Liver (tissue), 9 donors: ENCODE data around the gene MARVELD1. TPM values are rescaled to one million over a fixed set of nuclear protein-coding genes. Genes with fewer than 3 reads are reported as not detected.

Experiments used
- DNase-seq: peaks from one replicate; pipeline ENCODE4 v3.0.0-alpha.2; 2017; ENCODE audit warnings: low spot score
- H3K27ac ChIP-seq, 2 donors: one replicate each; pipeline ENCODE4 v1.7.0; 2013; ENCODE audit warnings: inconsistent platforms in 2 of 2, low read length in 2 of 2, control low read depth in 1 of 2, low read depth in 1 of 2, mild to moderate bottlenecking in 1 of 2
- H3K27me3 ChIP-seq, 4 donors: one replicate each; pipeline versions ENCODE4 v1.6.1 to v1.7.0; 2013; ENCODE audit warnings: low read length in 3 of 4, inconsistent platforms in 1 of 4, mild to moderate bottlenecking in 1 of 4, moderate library complexity in 1 of 4; ENCODE audit not compliant: control insufficient read depth in 4 of 4, insufficient read depth in 4 of 4
- H3K36me3 ChIP-seq, 4 donors: one replicate each; pipeline versions ENCODE4 v1.6.1 to v1.7.0; 2013; ENCODE audit warnings: low read length in 3 of 4, mild to moderate bottlenecking in 3 of 4, low read depth in 1 of 4, moderate library complexity in 1 of 4; ENCODE audit not compliant: control insufficient read depth in 4 of 4, insufficient read depth in 3 of 4
- H3K4me1 ChIP-seq, 4 donors: one replicate each; pipeline versions ENCODE4 v1.6.1 to v1.7.0; 2013; ENCODE audit warnings: low read length in 3 of 4, mild to moderate bottlenecking in 3 of 4, moderate library complexity in 1 of 4; ENCODE audit not compliant: control insufficient read depth in 4 of 4, insufficient read depth in 4 of 4
- H3K4me3 ChIP-seq, 3 donors: one replicate each; pipeline versions ENCODE4 v1.6.1 to v1.7.0; 2013; ENCODE audit warnings: low read length in 3 of 3, control low read depth in 1 of 3, low read depth in 1 of 3, mild to moderate bottlenecking in 1 of 3
- H3K9ac ChIP-seq, 2 donors: one replicate each; pipeline ENCODE4 v1.7.0; 2013; ENCODE audit warnings: low read length in 2 of 2, mild to moderate bottlenecking in 2 of 2, moderate library complexity in 2 of 2, control low read depth in 1 of 2, low read depth in 1 of 2
- H3K9me3 ChIP-seq, 4 donors: one replicate each; pipeline versions ENCODE4 v1.6.1 to v1.7.0; 2013; ENCODE audit warnings: low read length in 3 of 4; ENCODE audit not compliant: control insufficient read depth in 4 of 4
- EGR1 ChIP-seq, 2 donors: IDR thresholded peaks; 2 replicates each; pipeline ENCODE4 v1.6.1; 2016 to 2018; ENCODE audit warnings: antibody characterized with exemption in 2 of 2, low read depth in 2 of 2
- FOXA1 ChIP-seq: IDR thresholded peaks from 2 replicates; pipeline ENCODE4 v1.6.1; 2016; ENCODE audit warnings: antibody characterized with exemption
- FOXA2 ChIP-seq: IDR thresholded peaks from 2 replicates; pipeline ENCODE4 v1.6.1; 2016; ENCODE audit warnings: antibody characterized with exemption
- GABPA ChIP-seq, 2 donors: IDR thresholded peaks in 1 of 2; conservative IDR thresholded peaks in 1 of 2; 2 replicates each; pipeline ENCODE4 v1.6.1; 2016; ENCODE audit warnings: antibody characterized with exemption in 2 of 2, mild to moderate bottlenecking in 1 of 2, moderate library complexity in 1 of 2
- HNF4A ChIP-seq, 2 donors: conservative IDR thresholded peaks; 2 replicates each; pipeline ENCODE4 v1.6.1; 2016; ENCODE audit warnings: antibody characterized with exemption in 2 of 2, mild to moderate bottlenecking in 2 of 2
- HNF4G ChIP-seq: IDR thresholded peaks from 2 replicates; pipeline ENCODE4 v1.6.1; 2016; ENCODE audit warnings: antibody characterized with exemption
- JUND ChIP-seq, 2 donors: IDR thresholded peaks; 2 replicates each; pipeline ENCODE4 v1.6.1; 2016; ENCODE audit warnings: antibody characterized with exemption in 2 of 2
- NR2F2 ChIP-seq: IDR thresholded peaks from 2 replicates; pipeline ENCODE4 v1.6.1; 2016; ENCODE audit warnings: antibody characterized with exemption
- RAD21 ChIP-seq, 2 donors: IDR thresholded peaks; 2 replicates each; pipeline ENCODE4 v1.6.1; 2016; ENCODE audit warnings: antibody characterized with exemption in 2 of 2, mild to moderate bottlenecking in 2 of 2
- RXRA ChIP-seq, 2 donors: IDR thresholded peaks; 2 replicates each; pipeline ENCODE4 v1.6.1; 2017 to 2018; ENCODE audit warnings: antibody characterized with exemption in 2 of 2, mild to moderate bottlenecking in 1 of 2
- SP1 ChIP-seq: IDR thresholded peaks from 2 replicates; pipeline ENCODE4 v1.6.1; 2018; ENCODE audit warnings: antibody characterized with exemption, mild to moderate bottlenecking
- TAF1 ChIP-seq: conservative IDR thresholded peaks from 2 replicates; pipeline ENCODE4 v1.6.1; 2016; ENCODE audit warnings: antibody characterized with exemption, mild to moderate bottlenecking
- YY1 ChIP-seq: IDR thresholded peaks from 2 replicates; pipeline ENCODE4 v1.6.1; 2016; ENCODE audit warnings: antibody characterized with exemption, mild to moderate bottlenecking
- WGBS: extraction: QIAGEN DNeasy Blood & Tissue Kit; methylation state at CpG from one replicate; pipeline ENCODE4 v1.1.7; 2013; 5-methylcytosine and 5-hydroxymethylcytosine counted together
- polyA plus RNA-seq, 2 donors: library from polyadenylated mRNA; stranded (reverse) in 1 of 2; unstranded in 1 of 2; fragments of 200-250 nt in 1 of 2; fragments of >200 nt in 1 of 2; fragmentation: Nextera tagmentation in 1 of 2; extraction: Ambion mirVana in 1 of 2; gene quantifications; one replicate each; pipeline versions ENCODE4 v1.2.1 to v1.2.3, GENCODE V29; 2013 to 2015
- total RNA-seq, 2 donors: library from RNA; depleted of rRNA; stranded (reverse); fragments of >200 nt; gene quantifications; one replicate each; pipeline ENCODE4 v1.2.3, GENCODE V29; 2014
- TF ChIP-seq, protein P1 (sequence below): fragments of 150-350 bp; IDR thresholded peaks from 2 replicates; pipeline ENCODE4 v1.5.1; 2017; ENCODE audit warnings: improper control_type of control experiment, low read depth, low read length; ENCODE audit not compliant: missing input control
- TF ChIP-seq, protein P2 (sequence below): IDR thresholded peaks from 2 replicates; pipeline ENCODE4 v1.6.1; 2016; ENCODE audit warnings: antibody characterized with exemption
- TF ChIP-seq, protein P3 (sequence below): IDR thresholded peaks from 2 replicates; pipeline ENCODE4 v1.6.1; 2016; ENCODE audit warnings: antibody characterized with exemption
- TF ChIP-seq, protein P4 (sequence below): IDR thresholded peaks from 2 replicates; pipeline ENCODE4 v1.6.1; 2016; ENCODE audit warnings: antibody characterized with exemption
- donor health status: healthy.
- donor health status: healthy.
- donor health status: healthy.
- donor health status: healthy.
- donor health status: healthy.

The MARVELD1 gene
- total and polyA plus RNA-seq, 4 donors = 0.72 to 3.3 (median 2.8) TPM

DNA sequence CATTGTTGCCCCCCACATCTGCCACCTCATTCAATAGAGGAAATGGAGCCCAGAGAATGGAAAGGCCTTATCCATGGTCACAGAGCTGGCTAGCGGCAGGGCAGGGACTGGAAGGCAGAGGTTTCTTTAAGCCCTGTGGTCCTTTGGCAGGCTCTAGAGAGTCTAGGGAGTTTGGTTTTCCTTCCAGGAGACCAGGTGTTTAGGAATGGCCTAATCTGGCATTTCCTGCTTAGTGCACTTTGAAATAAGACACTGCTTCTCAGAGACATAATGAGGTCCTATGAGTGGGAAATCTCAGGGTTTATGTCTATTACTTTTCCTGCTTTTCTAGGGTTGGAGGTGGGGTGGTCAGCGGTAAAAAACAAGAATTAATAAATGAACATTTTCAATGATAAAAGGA lies 6.1 kb downstream of the MARVELD1 start:
- Histone ChIP-seq H3K4me3 (no peak overlapping the region), H3K4me1 (peaks cover 2 to 12% (median 7%) of the 10 kb centered on the region in 4 donors), H3K36me3 (no peaks in the 10 kb centered on the region), H3K27ac (no peak overlapping the region), H3K9me3 (no peaks in the 10 kb centered on the region), H3K27me3 (no peaks in the 10 kb centered on the region), H3K9ac (no peak overlapping the region)
- no peak for DNase-seq
- TF ChIP-seq JUND (IDR thresholded peaks at IDR 0.05) (no peak), RAD21 (IDR thresholded peaks at IDR 0.05) (no peak), GABPA (IDR thresholded peaks at IDR 0.05 in 1 of 2, conservative IDR thresholded peaks at IDR 0.05 in 1 of 2) (no peak), HNF4G (no peak), RXRA (IDR thresholded peaks at IDR 0.05) (no peak), SP1 (no peak), HNF4A (conservative IDR thresholded peaks at IDR 0.05) (no peak), YY1 (no peak), TAF1 (no peak)
- TF ChIP-seq, protein P1, sequence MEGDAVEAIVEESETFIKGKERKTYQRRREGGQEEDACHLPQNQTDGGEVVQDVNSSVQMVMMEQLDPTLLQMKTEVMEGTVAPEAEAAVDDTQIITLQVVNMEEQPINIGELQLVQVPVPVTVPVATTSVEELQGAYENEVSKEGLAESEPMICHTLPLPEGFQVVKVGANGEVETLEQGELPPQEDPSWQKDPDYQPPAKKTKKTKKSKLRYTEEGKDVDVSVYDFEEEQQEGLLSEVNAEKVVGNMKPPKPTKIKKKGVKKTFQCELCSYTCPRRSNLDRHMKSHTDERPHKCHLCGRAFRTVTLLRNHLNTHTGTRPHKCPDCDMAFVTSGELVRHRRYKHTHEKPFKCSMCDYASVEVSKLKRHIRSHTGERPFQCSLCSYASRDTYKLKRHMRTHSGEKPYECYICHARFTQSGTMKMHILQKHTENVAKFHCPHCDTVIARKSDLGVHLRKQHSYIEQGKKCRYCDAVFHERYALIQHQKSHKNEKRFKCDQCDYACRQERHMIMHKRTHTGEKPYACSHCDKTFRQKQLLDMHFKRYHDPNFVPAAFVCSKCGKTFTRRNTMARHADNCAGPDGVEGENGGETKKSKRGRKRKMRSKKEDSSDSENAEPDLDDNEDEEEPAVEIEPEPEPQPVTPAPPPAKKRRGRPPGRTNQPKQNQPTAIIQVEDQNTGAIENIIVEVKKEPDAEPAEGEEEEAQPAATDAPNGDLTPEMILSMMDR = no peak
- TF ChIP-seq, protein P2, sequence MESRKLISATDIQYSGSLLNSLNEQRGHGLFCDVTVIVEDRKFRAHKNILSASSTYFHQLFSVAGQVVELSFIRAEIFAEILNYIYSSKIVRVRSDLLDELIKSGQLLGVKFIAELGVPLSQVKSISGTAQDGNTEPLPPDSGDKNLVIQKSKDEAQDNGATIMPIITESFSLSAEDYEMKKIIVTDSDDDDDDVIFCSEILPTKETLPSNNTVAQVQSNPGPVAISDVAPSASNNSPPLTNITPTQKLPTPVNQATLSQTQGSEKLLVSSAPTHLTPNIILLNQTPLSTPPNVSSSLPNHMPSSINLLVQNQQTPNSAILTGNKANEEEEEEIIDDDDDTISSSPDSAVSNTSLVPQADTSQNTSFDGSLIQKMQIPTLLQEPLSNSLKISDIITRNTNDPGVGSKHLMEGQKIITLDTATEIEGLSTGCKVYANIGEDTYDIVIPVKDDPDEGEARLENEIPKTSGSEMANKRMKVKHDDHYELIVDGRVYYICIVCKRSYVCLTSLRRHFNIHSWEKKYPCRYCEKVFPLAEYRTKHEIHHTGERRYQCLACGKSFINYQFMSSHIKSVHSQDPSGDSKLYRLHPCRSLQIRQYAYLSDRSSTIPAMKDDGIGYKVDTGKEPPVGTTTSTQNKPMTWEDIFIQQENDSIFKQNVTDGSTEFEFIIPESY = no peak
- 97% methylated on average over 2 of the region's 2 CpGs for WGBS

DNA sequence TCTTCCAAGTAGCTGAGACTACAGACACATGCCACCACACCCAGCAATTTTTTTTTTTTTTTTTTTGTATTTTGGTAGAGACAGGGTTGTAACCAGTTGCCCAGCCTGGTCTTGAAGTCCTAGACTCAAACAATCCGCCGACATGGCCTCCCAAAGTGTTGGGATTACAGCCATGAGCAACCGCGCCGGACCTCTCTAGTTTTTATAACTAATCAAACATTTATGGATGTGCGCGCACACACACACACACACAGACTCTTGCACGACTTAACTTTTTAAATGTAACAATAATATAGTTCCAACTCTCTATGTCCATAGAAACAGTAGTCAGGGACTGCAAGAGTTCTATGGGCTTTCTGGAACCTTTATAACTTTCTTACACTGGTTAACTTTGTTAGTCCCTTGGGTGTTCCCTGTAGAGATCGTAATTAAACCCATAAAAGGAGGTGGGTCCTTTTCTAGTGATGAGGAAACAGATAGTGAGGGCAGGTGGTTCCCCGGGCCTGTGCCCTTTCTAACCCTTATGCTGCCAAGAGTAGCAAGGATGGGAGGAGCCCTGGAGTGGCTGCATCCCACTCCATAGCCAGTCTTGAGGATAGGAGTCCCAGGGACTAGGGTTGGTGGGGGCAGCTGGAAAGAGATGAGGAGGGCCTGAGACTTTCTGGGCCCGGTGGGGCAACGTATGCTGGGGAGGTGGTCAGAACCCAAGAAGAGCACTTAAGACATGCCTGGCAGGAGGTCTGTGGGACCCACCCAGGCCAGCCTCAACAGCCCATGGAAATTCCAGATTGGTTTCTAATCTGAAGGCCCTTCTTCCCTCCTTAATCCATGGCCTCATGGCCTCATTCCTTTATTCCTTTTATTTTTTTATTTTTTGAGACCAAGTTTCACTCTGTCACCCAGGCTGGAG lies 8.6 kb downstream of the MARVELD1 start:
- no peaks in the 10 kb centered on the region for H3K27me3 ChIP-seq
- H3K4me3 ChIP-seq = no peak overlapping the region
- no peaks in the 10 kb centered on the region for H3K36me3 ChIP-seq
- no peak overlapping the region for H3K9ac ChIP-seq
- DNase-seq = no peak
- 73% methylated on average over 12 of the region's 12 CpGs for WGBS
- H3K4me1 ChIP-seq = peaks cover 2 to 17% (median 9%) of the 10 kb centered on the region in 4 donors
- H3K9me3 ChIP-seq = no peaks in the 10 kb centered on the region
- no peak overlapping the region for H3K27ac ChIP-seq
- TF ChIP-seq, protein P1 = no peak
- TF ChIP-seq HNF4A (conservative IDR thresholded peaks at IDR 0.05) (no peak), FOXA2 (no peak), GABPA (IDR thresholded peaks at IDR 0.05 in 1 of 2, conservative IDR thresholded peaks at IDR 0.05 in 1 of 2) (no peak), FOXA1 (no peak), HNF4G (no peak), YY1 (no peak), TAF1 (no peak), EGR1 (IDR thresholded peaks at IDR 0.05; ENCODE audit: low read depth in 2 of 2) (no peak), NR2F2 (no peak), SP1 (no peak), JUND (IDR thresholded peaks at IDR 0.05) (no peak), RXRA (IDR thresholded peaks at IDR 0.05) (no peak)
- TF ChIP-seq, protein P3, sequence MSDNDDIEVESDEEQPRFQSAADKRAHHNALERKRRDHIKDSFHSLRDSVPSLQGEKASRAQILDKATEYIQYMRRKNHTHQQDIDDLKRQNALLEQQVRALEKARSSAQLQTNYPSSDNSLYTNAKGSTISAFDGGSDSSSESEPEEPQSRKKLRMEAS = no peak
- TF ChIP-seq, protein P4, sequence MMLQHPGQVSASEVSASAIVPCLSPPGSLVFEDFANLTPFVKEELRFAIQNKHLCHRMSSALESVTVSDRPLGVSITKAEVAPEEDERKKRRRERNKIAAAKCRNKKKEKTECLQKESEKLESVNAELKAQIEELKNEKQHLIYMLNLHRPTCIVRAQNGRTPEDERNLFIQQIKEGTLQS = no peak
- TF ChIP-seq, protein P2 = no peak
